NT2/D1 (cell line): ENCODE measurements around the gene PPFIA1.
"Not testable (repeated sequence)": the region's sequence is repeated elsewhere in the genome, so short reads cannot be mapped to it uniquely, and the experiment has no call there.

Experiments used
- DNase-seq: peaks from one replicate; pipeline ENCODE4 v3.0.0-alpha.2; 2011; ENCODE audit warnings: low read depth, low spot score
- H3K27me3 ChIP-seq: 2 replicates; pipeline ENCODE4 v1.6.0; 2011; ENCODE audit warnings: mild to moderate bottlenecking; ENCODE audit not compliant: insufficient read length, insufficient read depth
- H3K36me3 ChIP-seq: 2 replicates; pipeline ENCODE4 v1.6.1; 2011; ENCODE audit warnings: mild to moderate bottlenecking, low read length, mixed read lengths; ENCODE audit not compliant: insufficient read depth, insufficient read length
- H3K4me1 ChIP-seq: 2 replicates; pipeline ENCODE4 v1.5.1; 2011; ENCODE audit not compliant: insufficient read depth, insufficient read length
- H3K4me3 ChIP-seq: 2 replicates; pipeline ENCODE4 v1.5.1; 2011; ENCODE audit warnings: low read depth; ENCODE audit not compliant: insufficient read length
- H3K9ac ChIP-seq: 2 replicates; pipeline ENCODE4 v1.6.0; 2011; ENCODE audit warnings: low read depth; ENCODE audit not compliant: insufficient read length
- H3K9me3 ChIP-seq: 2 replicates; pipeline ENCODE4 v1.5.1; 2011; ENCODE audit warnings: mild to moderate bottlenecking, low read length; ENCODE audit not compliant: insufficient read depth
- SUZ12 ChIP-seq: IDR thresholded peaks from 2 replicates; pipeline ENCODE4 v1.6.1; 2011; ENCODE audit not compliant: insufficient read length, insufficient read depth; ENCODE audit errors: extremely low read depth
- YY1 ChIP-seq: IDR thresholded peaks from 2 replicates; pipeline ENCODE4 v1.6.1; 2011; ENCODE audit not compliant: insufficient read length, insufficient read depth
- ZNF274 ChIP-seq: IDR thresholded peaks from 2 replicates; pipeline ENCODE4 v1.6.1; 2011; ENCODE audit warnings: mild to moderate bottlenecking, low read depth, low read length

Gene PPFIA1

DNA sequence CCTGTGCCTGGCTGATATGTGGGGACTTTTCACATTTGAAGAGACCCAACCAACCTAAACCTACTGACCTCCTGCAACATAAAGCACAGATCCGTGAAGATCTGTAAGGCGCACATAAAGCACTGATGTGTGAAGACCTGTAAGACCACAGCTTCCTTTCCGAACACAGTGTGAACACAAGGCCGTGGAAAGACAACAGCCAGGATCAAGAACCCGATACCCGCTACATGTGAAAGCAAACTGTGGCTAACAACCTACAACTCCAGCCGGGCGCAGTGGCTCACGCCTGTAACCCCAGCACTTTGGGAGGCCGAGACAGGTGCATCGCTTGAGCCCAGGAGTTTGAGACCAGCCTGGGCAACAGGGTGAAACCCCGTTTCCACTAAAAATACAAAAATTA is 17.6 kb upstream of the PPFIA1 start:
- TF ChIP-seq SUZ12 (no peak), YY1 (no peak), ZNF274 (no peak)
- H3K36me3 ChIP-seq: no peaks in the 10 kb centered on the region
- DNase-seq: no peak
- no peak overlapping the region for H3K4me3 ChIP-seq
- no peaks in the 10 kb centered on the region for H3K9me3 ChIP-seq
- no peaks in the 10 kb centered on the region for H3K27me3 ChIP-seq
- peaks cover 2% of the 10 kb centered on the region for H3K4me1 ChIP-seq
- H3K9ac ChIP-seq: no peak overlapping the region

DNA sequence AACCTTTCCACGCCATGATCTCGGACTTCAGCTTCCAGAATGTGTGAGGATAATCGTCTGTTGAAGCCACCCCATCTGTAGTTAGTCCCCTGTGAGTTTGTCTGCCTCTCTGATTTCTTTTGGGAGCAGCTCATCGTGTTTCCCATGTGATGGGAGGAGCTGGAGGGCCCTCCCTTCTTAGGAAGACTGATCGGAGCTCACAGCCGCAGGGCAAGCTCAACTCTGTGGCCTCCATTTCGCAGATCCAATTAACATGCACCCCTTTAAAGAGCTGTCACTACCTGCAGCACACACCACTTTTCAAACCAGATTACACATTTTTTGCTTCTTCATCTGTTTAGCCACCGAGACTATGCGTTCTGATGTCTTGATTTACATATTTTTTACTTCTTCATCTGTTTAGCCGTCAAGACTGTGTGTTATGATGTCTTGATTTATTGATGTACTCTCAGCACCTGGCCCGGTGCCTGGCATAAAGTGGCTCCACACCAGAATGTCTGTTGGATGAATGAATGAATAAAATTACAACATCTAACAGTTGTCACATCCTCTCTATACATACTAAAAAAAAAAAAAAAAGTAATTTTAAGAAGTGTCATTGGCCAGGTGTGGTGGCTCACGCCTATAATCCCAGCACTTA is 14.9 kb upstream of the PPFIA1 start:
- Histone ChIP-seq H3K9me3 (no peaks in the 10 kb centered on the region), H3K9ac (no peak overlapping the region), H3K27me3 (no peaks in the 10 kb centered on the region), H3K36me3 (no peaks in the 10 kb centered on the region), H3K4me3 (no peak overlapping the region), H3K4me1 (no peaks in the 10 kb centered on the region)
- DNase-seq: no peak
- TF ChIP-seq SUZ12: no peak
- no peak for TF ChIP-seq ZNF274
- no peak for TF ChIP-seq YY1

- H3K4me3 ChIP-seq, DNase-seq, H3K4me1 ChIP-seq, H3K9ac ChIP-seq, H3K9me3 ChIP-seq, H3K27me3 ChIP-seq, H3K36me3 ChIP-seq: not testable (repeated sequence)
Measured at GRCh38 chr11:70259077-70259476, 11.4 kb upstream of the PPFIA1 start.

- no peak for TF ChIP-seq YY1
- TF ChIP-seq ZNF274: no peak
- no peak for TF ChIP-seq SUZ12
- Histone ChIP-seq H3K27me3 (no peaks in the 10 kb centered on the region), H3K9me3 (no peaks in the 10 kb centered on the region), H3K4me3 (no peak overlapping the region), H3K4me1 (peaks cover 3% of the 10 kb centered on the region), H3K36me3 (no peaks in the 10 kb centered on the region), H3K9ac (no peak overlapping the region)
- DNase-seq: no peak
Measured at GRCh38 chr11:70262951-70263350, 7.5 kb upstream of the PPFIA1 start.

DNA sequence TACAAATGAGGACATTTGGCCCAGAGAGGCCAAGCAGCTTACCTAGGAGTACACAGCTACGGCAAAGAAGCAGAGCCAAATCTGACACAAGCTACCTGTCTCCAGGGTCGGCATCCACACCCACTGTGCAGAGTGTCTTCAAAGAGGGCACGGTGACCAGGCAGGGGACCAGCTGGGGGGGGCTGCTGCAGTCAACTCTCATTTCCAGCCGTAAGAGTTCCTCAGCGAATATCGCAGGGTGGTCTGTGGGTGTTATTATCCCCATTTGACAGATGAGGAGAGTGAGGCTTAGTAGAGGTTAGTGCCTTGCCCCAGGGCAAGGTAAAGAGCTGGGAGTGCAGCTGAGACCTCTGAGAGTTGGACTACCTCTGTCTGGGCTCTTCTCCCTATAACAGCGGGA is 7.1 kb upstream of the PPFIA1 start:
- no peak for DNase-seq
- peaks cover 3% of the 10 kb centered on the region for H3K4me1 ChIP-seq
- H3K9ac ChIP-seq: no peak overlapping the region
- no peaks in the 10 kb centered on the region for H3K27me3 ChIP-seq
- no peak for TF ChIP-seq YY1
- no peak for TF ChIP-seq ZNF274
- TF ChIP-seq SUZ12: no peak
- H3K36me3 ChIP-seq: no peaks in the 10 kb centered on the region
- H3K4me3 ChIP-seq: no peak overlapping the region
- H3K9me3 ChIP-seq: no peaks in the 10 kb centered on the region

DNA sequence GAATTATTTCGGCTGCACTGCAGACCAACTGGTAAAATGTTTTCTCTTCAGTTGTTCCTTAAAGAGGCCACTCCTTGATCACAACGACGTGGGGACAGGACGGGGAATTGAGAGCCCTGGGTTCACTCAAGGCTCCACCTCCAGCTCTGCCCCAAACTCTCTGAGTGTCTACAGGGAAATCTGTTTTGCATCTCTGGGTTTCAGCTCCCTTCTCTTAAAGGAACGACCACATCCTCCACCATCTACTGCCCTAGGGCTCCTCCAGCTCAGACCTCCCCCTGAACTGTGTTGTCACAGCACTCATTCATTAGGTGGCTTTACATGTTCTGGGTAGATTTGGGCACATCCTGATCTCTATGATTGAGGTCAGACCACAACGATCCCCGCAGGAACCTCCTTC is 5.1 kb upstream of the PPFIA1 start:
- DNase-seq: no peak
- no peaks in the 10 kb centered on the region for H3K9me3 ChIP-seq
- no peak overlapping the region for H3K4me3 ChIP-seq
- H3K36me3 ChIP-seq: no peaks in the 10 kb centered on the region
- H3K27me3 ChIP-seq: no peaks in the 10 kb centered on the region
- H3K9ac ChIP-seq: no peak overlapping the region
- TF ChIP-seq SUZ12 (no peak), ZNF274 (no peak), YY1 (no peak)
- peaks cover 3% of the 10 kb centered on the region for H3K4me1 ChIP-seq

DNA sequence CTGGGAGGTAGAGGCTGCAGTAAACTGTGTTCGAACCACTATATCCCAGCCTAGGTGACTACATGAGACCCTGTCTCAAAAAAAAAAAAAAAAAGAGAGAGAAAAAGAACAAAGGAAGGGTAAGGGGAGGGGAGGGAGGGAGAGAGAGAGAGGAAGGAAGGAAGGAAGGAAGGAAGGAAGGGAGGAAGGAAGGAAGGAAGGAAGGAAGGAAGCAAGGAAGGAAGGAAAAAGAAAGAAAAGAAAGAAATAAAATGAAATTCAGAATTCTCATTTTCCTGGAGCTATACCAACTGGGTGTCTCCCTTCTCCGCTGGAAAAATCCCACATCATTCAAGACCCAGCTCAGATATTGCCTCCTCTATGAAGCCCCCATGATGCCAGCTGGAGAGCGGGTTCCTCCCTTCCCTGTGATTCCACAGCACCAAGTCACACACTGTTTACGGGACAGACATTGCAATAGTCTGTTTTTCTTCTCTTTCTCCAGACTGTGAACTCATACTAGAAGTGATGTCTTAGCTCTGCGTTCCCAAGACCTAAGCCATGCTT is 3.0 kb upstream of the PPFIA1 start:
- no peak for DNase-seq
- Histone ChIP-seq H3K4me1 (peaks cover 3% of the 10 kb centered on the region), H3K36me3 (peaks cover 6% of the 10 kb centered on the region), H3K27me3 (no peaks in the 10 kb centered on the region), H3K9ac (no peak overlapping the region), H3K9me3 (no peaks in the 10 kb centered on the region), H3K4me3 (no peak overlapping the region)
- no peak for TF ChIP-seq YY1
- TF ChIP-seq ZNF274: no peak
- TF ChIP-seq SUZ12: no peak
